DOHH2 (cell line): Measurements from ENCODE around the gene HAND1.

Experiments
- CTCF ChIP-seq: fragments of 200-600 bp; sonication (generic); IDR thresholded peaks from one replicate; pipeline ENCODE4 v1.5.1; 2014; ENCODE audit warnings: antibody characterized with exemption, mild to moderate bottlenecking, low read depth, low read length; ENCODE audit not compliant: poor library complexity, severe bottlenecking
- EZH2phosphoT487 ChIP-seq: fragments of 200-600 bp; sonication (generic); IDR thresholded peaks from 2 replicates; pipeline ENCODE4 v1.6.1; 2017; ENCODE audit warnings: borderline replicate concordance, mild to moderate bottlenecking, antibody characterized with exemption, low read length, moderate library complexity, mixed read lengths

DNA sequence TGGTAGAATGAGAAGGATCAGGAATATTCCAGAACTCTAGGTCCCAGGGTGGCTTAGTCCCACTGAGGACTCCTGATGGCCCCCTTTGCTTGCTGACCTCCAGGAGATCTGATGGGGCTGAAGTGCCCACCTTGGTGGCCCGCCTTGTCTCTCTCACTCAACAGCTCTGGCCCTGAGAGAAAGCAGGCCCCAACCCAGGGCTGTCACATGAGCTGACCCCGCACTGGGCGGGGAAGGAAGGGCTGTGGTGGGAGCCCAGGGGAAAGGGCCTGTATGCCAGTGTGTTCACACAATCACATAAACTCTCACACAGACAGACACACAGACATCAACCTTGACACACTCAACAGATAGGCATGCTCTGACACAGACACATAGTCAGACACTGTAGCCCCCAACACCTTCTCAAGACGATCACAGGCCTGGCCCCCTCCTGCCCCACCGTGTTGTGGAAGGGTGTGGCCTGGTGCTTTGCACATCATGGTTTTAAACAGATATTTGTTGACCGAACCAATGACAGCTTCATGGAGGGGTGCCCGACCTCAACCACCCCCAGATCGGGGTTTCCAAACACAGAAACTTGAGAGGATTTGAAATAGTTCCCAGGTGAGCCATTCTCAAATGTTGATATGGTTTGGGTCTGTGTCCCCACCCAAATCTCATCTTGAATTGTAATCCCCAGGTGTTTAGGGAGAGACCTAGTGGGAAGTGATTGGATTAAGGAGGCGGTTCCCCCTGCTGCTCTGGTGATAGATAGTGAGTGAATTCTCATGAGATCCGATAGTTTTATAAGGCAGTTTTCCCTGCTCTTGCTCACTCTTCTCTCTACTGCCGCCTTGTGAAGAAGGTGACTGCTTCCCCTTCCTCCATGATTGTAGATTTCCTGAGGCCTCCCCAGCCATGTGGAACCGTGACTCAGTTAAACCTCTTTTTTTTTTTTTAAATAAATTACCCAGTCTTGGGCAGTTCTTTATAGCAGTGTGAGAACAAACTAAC lies 48.5 kb upstream of the HAND1 start:
- TF ChIP-seq EZH2phosphoT487, result no peak
- TF ChIP-seq CTCF, result no peak
